GM10266 (cell line): Measurements from ENCODE around the gene AADAC.

Experiments
- DNase-seq: peaks from one replicate; pipeline ENCODE4 v3.0.0; 2012; ENCODE audit errors: extremely low spot score
- CTCF ChIP-seq: IDR thresholded peaks from 2 replicates; pipeline ENCODE4 v1.5.1; 2012; ENCODE audit warnings: mild to moderate bottlenecking, low read depth; ENCODE audit not compliant: control insufficient read depth, insufficient read depth; ENCODE audit errors: missing control alignments

Gene AADAC

DNA sequence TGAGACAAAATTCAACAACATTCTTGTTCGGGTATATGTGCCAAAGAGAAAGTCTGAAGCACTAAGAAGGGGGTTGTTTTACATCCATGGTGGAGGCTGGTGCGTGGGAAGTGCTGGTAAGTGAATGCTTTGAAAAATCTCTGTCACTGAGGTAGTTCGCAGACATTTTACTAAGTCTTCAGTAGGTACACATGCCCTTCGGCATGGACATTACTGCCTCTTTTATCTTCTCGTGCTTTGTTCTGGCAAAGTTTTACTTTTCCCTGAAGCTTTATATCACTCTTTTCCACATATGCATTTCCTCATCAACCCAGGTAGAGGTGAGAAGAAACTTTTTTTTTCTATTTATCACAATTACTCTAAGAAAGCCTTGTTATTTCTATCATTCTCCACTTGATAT is 3.6 kb downstream of the AADAC start:
- no peak for DNase-seq
- TF ChIP-seq CTCF, result no peak

GRCh38 chr3:151818361-151818760 is 4.4 kb downstream of the AADAC start:
- TF ChIP-seq CTCF, result no peak
- no peak for DNase-seq

DNA sequence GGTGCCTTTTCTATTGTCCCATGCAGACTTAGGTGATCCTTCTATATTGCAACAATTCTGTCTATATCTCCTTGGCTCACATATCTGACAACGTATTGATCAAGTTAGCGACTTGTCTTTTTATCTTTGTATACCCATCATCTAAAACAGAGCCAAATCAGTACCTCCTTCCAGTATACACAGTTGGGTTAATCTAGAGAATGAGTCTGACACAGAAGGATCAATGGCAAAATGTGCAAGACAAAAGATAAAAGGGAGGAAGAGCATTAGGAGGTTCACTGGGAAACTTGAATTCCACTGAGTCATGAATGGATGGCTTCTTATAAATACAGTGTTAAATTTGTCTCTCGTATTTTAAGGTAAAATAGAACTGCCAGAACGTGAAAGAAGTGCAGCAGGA is 6.0 kb downstream of the AADAC start:
- DNase-seq, result no peak
- TF ChIP-seq CTCF, result no peak

DNA sequence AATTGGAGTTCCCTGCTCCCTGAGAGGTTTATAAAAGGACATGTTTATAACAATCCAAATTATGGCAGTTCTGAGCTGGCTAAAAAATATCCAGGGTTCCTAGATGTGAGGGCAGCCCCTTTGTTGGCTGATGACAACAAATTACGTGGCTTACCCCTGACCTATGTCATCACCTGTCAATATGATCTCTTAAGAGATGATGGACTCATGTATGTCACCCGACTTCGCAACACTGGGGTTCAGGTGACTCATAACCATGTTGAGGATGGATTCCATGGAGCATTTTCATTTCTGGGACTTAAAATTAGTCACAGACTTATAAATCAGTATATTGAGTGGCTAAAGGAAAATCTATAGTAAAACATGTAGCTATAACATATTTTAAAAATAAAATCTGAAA is 13.9 kb downstream of the AADAC start:
- TF ChIP-seq CTCF, result no peak
- DNase-seq, result no peak

DNA sequence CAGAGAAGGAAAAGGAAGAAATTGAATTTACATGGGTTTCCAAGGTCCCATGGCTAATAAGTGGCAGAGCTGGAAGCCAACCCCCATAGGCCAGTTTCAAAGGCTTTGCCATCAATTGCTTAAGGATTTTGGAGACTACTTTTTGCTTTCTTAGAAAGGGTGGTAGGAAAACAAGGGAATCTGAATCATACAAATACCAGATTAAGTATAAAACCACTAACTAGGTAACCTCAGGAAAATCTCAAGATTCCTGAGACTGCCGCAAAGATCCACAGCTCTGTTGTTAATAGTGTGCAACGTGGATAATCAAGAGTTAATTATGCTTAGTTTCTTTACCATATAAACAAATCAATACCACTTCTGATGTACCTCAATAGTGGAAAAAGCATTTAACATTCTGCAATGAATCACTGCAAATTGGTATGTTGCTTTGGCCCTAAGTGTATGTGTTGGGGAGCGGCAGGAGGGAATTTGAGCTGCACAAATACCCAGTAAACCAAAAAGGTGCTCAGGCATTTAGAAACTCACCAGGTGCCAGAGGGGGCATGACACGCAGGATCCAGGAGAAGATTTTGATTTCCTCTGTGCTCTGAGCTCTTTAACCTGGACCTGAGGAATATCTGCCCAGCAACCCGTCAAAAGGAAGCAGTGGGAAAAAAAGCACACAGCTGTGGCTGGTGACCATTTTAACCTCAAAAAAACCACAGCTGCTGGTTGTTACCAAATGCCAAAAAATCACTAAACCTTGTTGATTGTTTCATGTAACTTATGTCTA is 22.0 kb downstream of the AADAC start:
- TF ChIP-seq CTCF, result no peak
- DNase-seq, result no peak

GRCh38 chr3:151837057-151837456 is 23.1 kb downstream of the AADAC start:
- no peak for DNase-seq
- no peak for TF ChIP-seq CTCF

DNA sequence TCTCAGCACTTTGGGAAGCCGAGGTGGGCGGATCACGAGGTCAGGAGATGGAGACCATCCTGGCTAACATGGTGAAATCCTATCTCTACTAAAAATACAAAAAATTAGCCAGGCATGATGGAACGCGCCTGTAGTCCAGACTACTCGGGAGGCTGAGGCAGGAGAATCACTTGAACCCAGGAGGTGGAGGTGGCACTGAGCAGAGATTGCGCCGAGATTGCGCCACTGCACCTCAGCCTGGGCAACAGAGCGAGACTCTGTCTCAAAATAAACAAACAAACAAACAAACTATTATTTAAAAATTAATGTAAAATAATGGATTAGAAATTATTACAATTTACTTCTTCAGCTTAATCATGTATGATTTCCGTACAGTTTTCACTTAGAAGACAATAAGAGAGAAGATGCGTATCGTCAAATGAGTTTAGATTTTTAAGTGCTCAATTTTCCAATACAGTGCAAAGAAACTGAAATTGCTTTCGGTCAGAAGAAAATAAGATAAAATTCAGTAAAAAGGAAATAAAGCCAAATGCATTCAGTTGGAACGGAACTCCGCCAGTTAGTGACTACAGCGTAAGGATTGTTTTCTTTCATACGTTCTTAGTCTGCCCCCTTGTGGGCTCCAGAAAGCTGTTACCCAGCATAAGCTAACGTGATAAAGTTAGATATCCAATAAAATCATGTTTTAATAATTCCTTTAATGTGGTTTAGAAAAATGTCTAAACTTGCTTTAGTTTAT is 24.8 kb downstream of the AADAC start:
- DNase-seq, result peak; percentile 44
- TF ChIP-seq CTCF, result peak; percentile 78
